Epithelial cell of proximal tubule (primary cell): ENCODE measurements around the gene KRCC1. TPM values are rescaled to one million over a fixed set of nuclear protein-coding genes. Genes with fewer than 3 reads are reported as not detected.
A peak's percentile ranks its signal among the peaks of the same experiment; 100 is the strongest.
"Not testable (repeated sequence)": the region's sequence is repeated elsewhere in the genome, so short reads cannot be mapped to it uniquely, and the experiment has no call there.

ENCODE experiments used
- DNase-seq: peaks from one replicate; pipeline ENCODE4 v3.0.0-alpha.2; 2011; ENCODE audit warnings: low read depth
- H3K4me3 ChIP-seq: 2 replicates; pipeline ENCODE4 v1.5.1; 2011; ENCODE audit warnings: low read depth, mild to moderate bottlenecking, low read length
- total RNA-seq: library from RNA; depleted of rRNA; stranded (reverse); fragments of >200 nt; gene quantifications from 2 replicates; pipeline ENCODE4 v1.2.3, GENCODE V29; 2015
- TF ChIP-seq, protein P1 (sequence below): conservative IDR thresholded peaks from 2 replicates; pipeline ENCODE4 v1.5.1; 2012; ENCODE audit warnings: low read depth, mild to moderate bottlenecking, low read length

The KRCC1 gene
- total RNA-seq, 1 donor from 2014 or later: 24.1 TPM

DNA sequence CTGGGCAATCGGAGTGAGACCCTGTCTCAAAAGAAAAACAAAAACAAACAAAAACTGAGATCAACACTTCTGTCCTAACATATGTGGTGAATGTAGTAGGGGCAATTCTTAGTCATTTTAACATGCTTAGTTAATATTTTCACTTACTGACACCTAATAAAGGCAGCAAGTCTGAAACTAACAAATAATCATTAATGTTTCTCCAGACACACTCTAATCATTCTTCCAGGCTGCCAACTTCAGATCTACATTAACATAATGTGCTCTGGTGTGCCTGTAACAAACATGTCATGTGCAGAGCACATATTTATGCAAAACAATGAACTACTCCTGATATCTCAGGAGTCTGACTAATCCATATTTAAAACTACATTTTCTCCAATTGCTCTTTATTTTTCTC is 6.0 kb downstream of the KRCC1 start:
- no peak overlapping the region for H3K4me3 ChIP-seq
- TF ChIP-seq, protein P1, sequence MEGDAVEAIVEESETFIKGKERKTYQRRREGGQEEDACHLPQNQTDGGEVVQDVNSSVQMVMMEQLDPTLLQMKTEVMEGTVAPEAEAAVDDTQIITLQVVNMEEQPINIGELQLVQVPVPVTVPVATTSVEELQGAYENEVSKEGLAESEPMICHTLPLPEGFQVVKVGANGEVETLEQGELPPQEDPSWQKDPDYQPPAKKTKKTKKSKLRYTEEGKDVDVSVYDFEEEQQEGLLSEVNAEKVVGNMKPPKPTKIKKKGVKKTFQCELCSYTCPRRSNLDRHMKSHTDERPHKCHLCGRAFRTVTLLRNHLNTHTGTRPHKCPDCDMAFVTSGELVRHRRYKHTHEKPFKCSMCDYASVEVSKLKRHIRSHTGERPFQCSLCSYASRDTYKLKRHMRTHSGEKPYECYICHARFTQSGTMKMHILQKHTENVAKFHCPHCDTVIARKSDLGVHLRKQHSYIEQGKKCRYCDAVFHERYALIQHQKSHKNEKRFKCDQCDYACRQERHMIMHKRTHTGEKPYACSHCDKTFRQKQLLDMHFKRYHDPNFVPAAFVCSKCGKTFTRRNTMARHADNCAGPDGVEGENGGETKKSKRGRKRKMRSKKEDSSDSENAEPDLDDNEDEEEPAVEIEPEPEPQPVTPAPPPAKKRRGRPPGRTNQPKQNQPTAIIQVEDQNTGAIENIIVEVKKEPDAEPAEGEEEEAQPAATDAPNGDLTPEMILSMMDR: no peak
- no peak for DNase-seq

DNA sequence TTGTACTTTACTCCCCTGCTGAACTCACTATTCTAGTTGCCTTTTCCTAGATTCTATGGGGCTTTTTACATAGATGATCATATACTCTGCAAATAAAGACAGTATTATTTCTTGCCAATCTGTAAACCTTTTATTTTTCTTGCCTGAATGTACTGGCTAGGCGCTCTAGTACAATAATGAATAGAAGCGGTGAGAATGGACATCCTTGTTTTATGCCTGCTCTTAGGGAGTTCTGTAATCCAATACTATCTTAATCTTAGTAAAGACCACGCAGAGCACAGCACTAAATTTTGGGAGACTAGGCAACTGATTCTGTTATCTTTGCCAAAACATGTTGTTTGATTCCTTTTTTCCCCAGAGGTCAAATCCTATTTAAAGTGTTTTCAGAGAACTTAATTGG is 7.0 kb downstream of the KRCC1 start:
- TF ChIP-seq, protein P1: no peak
- no peak for DNase-seq
- no peak overlapping the region for H3K4me3 ChIP-seq

GRCh38 chr2:88045561-88045960 is 10.0 kb downstream of the KRCC1 start:
- DNase-seq: not testable (repeated sequence)

GRCh38 chr2:88042476-88042875 is 13.1 kb downstream of the KRCC1 start:
- no peak overlapping the region for H3K4me3 ChIP-seq
- DNase-seq: no peak
- TF ChIP-seq, protein P1: no peak

More at GRCh38 chr2:88045561-88045960, 10.0 kb downstream of the KRCC1 start:
- H3K4me3 ChIP-seq: not testable (repeated sequence)

- TF ChIP-seq, protein P1: no peak
- DNase-seq: peak; percentile 81
Observed at GRCh38 chr2:88038263-88039105, 17.1 kb downstream of the KRCC1 start.

GRCh38 chr2:88036606-88037005 is 19.0 kb downstream of the KRCC1 start:
- TF ChIP-seq, protein P1: no peak
- no peak for DNase-seq
- no peak overlapping the region for H3K4me3 ChIP-seq

More at GRCh38 chr2:88038263-88039105, 17.1 kb downstream of the KRCC1 start:
- H3K4me3 ChIP-seq: no peak overlapping the region

DNA sequence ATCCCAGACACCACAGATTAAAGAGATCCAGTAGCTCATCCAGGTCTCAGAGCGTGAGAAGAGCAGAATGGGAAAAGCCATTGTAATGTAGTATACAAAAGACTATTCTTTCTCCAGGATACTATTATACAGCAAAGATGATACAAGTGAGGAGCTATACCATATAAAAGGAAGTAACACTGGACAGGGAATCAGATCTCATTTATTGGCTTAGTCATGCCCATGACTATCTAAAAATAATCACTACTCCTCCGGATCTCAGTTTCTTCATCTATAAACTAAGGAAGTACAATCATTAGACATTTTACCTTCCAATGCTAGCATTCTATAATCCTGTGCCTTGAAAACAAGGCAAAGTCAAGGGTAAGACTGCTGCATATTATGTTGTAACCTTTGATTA is 19.4 kb downstream of the KRCC1 start:
- no peak overlapping the region for H3K4me3 ChIP-seq
- TF ChIP-seq, protein P1: no peak
- DNase-seq: no peak
